Psoas muscle (tissue), 8 donors: Measurements from ENCODE around the gene UNC5C. TPM values are rescaled to one million over a fixed set of nuclear protein-coding genes. Genes with fewer than 3 reads are reported as not detected.

Source experiments
- ATAC-seq, 4 donors: fragments of 200-7000 bp; cut with Tn5 transposase; one replicate each; pipeline ENCODE4 v1.9.1; 2020; ENCODE audit warnings: moderate library complexity in 3 of 4, mild to moderate bottlenecking in 2 of 4
- DNase-seq, 2 donors: peaks; one replicate each; pipeline ENCODE4 v3.0.0-alpha.2; 2020
- H3K27ac ChIP-seq: fragments of 200-600 bp; one replicate; pipeline ENCODE4 v1.8.0; 2022
- H3K27me3 ChIP-seq, 3 donors: fragments of 200-600 bp in 1 of 3; one replicate each; pipeline versions ENCODE4 v1.6.1 to v1.8.0; 2013 to 2022; ENCODE audit warnings: low read length in 2 of 3, mild to moderate bottlenecking in 2 of 3, moderate library complexity in 1 of 3; ENCODE audit not compliant: insufficient read depth in 3 of 3
- H3K36me3 ChIP-seq, 2 donors: fragments of 200-600 bp in 1 of 2; one replicate each; pipeline versions ENCODE4 v1.6.1 to v1.8.0; 2013 to 2022; ENCODE audit warnings: low read depth in 1 of 2, mild to moderate bottlenecking in 1 of 2, moderate library complexity in 1 of 2; ENCODE audit not compliant: insufficient read depth in 1 of 2
- H3K4me1 ChIP-seq: fragments of 200-600 bp; one replicate; pipeline ENCODE4 v1.8.0; 2022
- H3K4me3 ChIP-seq: fragments of 200-600 bp; one replicate; pipeline ENCODE4 v1.8.0; 2022; ENCODE audit warnings: mild to moderate bottlenecking
- H3K9me3 ChIP-seq: fragments of 200-600 bp; one replicate; pipeline ENCODE4 v1.8.0; 2022
- WGBS, 3 donors: extraction: QIAGEN DNeasy Blood & Tissue Kit; methylation state at CpG; one replicate each; pipeline versions ENCODE4 v1.1.6 to v1.1.7; 2013; 5-methylcytosine and 5-hydroxymethylcytosine counted together
- intact Hi-C, 2 donors: fragments of 100-400 bp; cut with DNase I; formaldehyde crosslinking; loops; one replicate each; pipeline versions ENCODE4 v1.11.0 to v1.14.2; 2022
- polyA plus RNA-seq, 3 donors: library from polyadenylated mRNA; stranded (reverse); fragments of 200-250 nt; gene quantifications; one replicate each; pipeline ENCODE4 v1.2.3, GENCODE V29; 2013
- total RNA-seq, 4 donors: library from RNA; stranded (reverse); fragmentation: NEBNext Ultra II Directional in 2 of 4; extraction: Animal tissue kit (Norgen Biotek cat#: 25700) in 2 of 4; gene quantifications; one replicate each; pipeline versions ENCODE4 v1.2.1 to v1.2.4, GENCODE V29; 2021 to 2023
- TF ChIP-seq, protein P1 (sequence below): fragments of 200-600 bp; IDR thresholded peaks from one replicate; pipeline ENCODE4 v1.8.0; 2022; ENCODE audit warnings: antibody characterized with exemption
- donor health status: healthy with polysubstance abuse.
- donor health status: DM: no; HTN: no; CAD: no; lungs with moderate emphysema.
- donor health status: Bipolar disorder and iron deficiency.
- donor health status: healthy.
- donor health status: DM: yes; HTN: yes; CAD: no.
- donor health status: DM: no; HTN: no; CAD: no.
- donor health status: DM: no; HTN: no; CAD: no.
- donor health status: DM: yes; HTN: yes; CAD: no.

The UNC5C gene
- total and polyA plus RNA-seq, 7 donors: 0.04 to 1.1 (median 0.19) TPM

DNA sequence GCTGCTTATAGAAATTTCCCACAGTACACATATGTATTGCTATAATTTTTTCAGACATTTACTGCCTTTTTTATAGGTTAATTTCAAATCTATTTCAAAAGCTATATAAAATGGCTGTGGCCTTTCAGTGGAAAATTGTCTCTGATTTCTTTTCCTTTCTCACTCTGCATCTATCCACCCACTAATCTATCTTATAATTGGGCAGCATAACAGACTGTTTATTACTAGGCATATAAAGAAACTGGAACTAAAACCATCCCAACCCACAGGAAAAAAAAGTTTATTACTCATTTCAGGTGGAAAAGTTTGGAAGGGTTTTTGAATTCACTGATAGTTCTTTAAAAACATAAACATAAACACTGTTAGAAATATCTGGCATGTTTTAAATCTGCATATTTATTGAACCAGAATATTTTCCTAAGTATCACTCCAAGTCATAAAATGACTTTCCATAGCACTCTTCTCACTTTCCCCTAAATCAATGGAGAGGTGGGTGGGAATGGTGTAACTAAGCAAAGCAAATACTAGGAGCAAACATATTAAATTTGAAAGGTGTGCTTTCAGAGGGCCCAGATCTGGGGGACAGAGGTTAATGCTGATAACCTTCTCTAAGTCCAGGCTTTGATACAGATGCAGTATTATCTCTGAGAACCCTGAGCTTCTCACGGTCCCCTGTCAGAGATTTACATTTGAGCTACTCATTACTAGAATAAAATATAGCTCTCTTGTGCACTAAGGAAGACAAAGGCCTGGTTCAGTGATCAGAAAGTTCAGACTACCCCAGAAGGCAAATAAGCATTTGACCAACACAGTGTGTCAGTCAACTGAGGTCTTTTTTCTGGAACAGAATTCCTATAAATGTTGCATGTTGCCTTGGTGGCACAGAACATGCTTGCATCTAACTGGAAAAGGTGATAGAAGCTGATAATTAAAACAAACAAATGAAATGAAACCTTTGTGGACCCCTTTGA is 328.3 kb downstream of the UNC5C start:
- Histone ChIP-seq H3K4me3 (no peak overlapping the region), H3K27me3 (no peaks in the 10 kb centered on the region), H3K4me1 (no peaks in the 10 kb centered on the region), H3K36me3 (no peaks in the 10 kb centered on the region), H3K9me3 (no peaks in the 10 kb centered on the region), H3K27ac (no peak overlapping the region)
- 46 to 56% (median 52%) methylated on average over 1 of the region's 1 CpG for WGBS, 3 donors
- ATAC-seq: no peak
- DNase-seq: no peak
- intact Hi-C loops: no loop called here
- TF ChIP-seq, protein P1, sequence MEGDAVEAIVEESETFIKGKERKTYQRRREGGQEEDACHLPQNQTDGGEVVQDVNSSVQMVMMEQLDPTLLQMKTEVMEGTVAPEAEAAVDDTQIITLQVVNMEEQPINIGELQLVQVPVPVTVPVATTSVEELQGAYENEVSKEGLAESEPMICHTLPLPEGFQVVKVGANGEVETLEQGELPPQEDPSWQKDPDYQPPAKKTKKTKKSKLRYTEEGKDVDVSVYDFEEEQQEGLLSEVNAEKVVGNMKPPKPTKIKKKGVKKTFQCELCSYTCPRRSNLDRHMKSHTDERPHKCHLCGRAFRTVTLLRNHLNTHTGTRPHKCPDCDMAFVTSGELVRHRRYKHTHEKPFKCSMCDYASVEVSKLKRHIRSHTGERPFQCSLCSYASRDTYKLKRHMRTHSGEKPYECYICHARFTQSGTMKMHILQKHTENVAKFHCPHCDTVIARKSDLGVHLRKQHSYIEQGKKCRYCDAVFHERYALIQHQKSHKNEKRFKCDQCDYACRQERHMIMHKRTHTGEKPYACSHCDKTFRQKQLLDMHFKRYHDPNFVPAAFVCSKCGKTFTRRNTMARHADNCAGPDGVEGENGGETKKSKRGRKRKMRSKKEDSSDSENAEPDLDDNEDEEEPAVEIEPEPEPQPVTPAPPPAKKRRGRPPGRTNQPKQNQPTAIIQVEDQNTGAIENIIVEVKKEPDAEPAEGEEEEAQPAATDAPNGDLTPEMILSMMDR: no peak

DNA sequence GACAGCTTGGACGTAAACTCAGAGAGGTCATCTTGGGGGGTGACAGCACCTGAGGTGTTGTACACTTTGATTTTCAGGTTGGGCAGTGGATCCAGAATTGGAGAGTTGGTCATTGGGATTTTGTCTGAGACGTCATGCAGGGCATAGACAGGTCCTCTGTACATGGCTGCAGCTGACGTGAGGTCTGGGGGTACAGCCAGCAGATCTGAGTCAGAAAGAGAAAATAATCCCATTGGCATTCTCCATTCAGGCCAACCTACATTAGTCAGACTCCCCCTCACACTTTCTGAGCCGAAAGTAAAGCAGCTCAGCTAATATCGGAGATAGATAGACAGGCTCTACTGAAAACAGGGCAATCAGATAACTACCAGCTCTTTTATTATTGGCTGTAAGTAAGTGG is 329.7 kb downstream of the UNC5C start:
- Histone ChIP-seq H3K4me3 (no peak overlapping the region), H3K4me1 (no peaks in the 10 kb centered on the region), H3K27ac (no peak overlapping the region), H3K36me3 (no peaks in the 10 kb centered on the region), H3K9me3 (no peaks in the 10 kb centered on the region), H3K27me3 (no peaks in the 10 kb centered on the region)
- WGBS, 3 donors: 50 to 74% (median 53%) methylated on average over 5 of the region's 5 CpGs
- ATAC-seq: peak in 3 of 4 donors; percentile 21 to 63 (median 52)
- TF ChIP-seq, protein P1: no peak
- intact Hi-C loops: no loop called here
- no peak for DNase-seq

DNA sequence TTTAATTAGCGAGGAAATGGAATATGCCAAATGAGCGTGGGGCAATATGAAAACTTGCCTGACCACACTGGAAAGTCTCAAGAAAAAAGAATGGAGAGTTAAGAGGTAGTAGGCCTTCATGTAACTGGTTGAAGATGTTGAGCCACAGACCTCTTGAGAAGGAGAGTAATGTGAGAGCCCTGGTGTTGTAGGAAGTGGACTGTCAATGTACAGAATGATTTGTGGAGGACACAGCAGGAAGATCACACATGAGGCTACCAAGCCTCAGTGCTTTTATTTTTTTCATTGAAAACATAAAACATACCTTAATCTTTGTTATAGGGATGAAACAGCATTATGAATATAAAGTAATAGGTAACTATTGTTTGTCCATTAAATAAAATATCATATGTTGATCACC is 331.6 kb downstream of the UNC5C start:
- Histone ChIP-seq H3K27ac (no peak overlapping the region), H3K4me3 (no peak overlapping the region), H3K27me3 (peaks cover 0 to 1% (median 0%) of the 10 kb centered on the region in 3 donors), H3K4me1 (no peaks in the 10 kb centered on the region), H3K36me3 (no peaks in the 10 kb centered on the region), H3K9me3 (no peaks in the 10 kb centered on the region)
- TF ChIP-seq, protein P1: no peak
- DNase-seq: no peak
- 77 to 84% (median 79%) methylated on average over 2 of the region's 2 CpGs for WGBS, 3 donors
- intact Hi-C loops: no loop called here
- no peak for ATAC-seq

DNA sequence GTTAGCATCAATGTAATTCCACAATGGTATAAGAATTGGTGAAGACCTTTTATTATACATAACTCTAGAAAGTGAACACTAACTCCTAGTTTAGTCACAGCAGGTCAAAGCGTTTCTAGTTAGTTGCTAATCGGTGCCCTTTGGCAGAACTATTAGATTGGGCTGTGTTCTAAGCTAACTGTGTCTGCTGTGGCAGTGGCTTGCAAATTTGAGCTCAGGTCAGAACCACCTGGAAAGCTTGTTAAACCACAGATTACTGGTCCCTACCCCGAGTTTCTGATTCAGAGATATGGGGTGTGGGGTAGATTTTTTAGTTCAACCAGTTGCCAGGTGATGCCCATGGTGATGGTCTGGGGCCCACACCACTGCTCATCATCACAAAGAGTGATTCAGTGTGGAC is 332.1 kb downstream of the UNC5C start:
- Histone ChIP-seq H3K27ac (no peak overlapping the region), H3K4me3 (no peak overlapping the region), H3K36me3 (no peaks in the 10 kb centered on the region), H3K27me3 (peaks cover 0 to 1% (median 0%) of the 10 kb centered on the region in 3 donors), H3K4me1 (no peaks in the 10 kb centered on the region), H3K9me3 (no peaks in the 10 kb centered on the region)
- DNase-seq (no peak), ATAC-seq (no peak)
- intact Hi-C loops: no loop called here
- 53 to 69% (median 66%) methylated on average over 3 of the region's 3 CpGs for WGBS, 3 donors
- TF ChIP-seq, protein P1: no peak
